Loucy (cell line): ENCODE measurements around the gene AKAP9.
"Not testable (repeated sequence)": the region's sequence is repeated elsewhere in the genome, so short reads cannot be mapped to it uniquely, and the experiment has no call there.

Experiments
- H2AFZ ChIP-seq: fragments of 200-600 bp; sonication (generic); 2 replicates; pipeline ENCODE4 v1.6.0; 2016; ENCODE audit warnings: antibody characterized with exemption, mild to moderate bottlenecking, low read length, moderate library complexity
- H3F3A ChIP-seq: fragments of 200-600 bp; 2 replicates; pipeline ENCODE4 v1.6.0; 2016; ENCODE audit warnings: antibody characterized with exemption, low read depth, mild to moderate bottlenecking
- H3K27me3 ChIP-seq: fragments of 200-600 bp; sonication (generic); 2 replicates; pipeline ENCODE4 v1.6.1; 2014; ENCODE audit warnings: low read length, mild to moderate bottlenecking; ENCODE audit not compliant: insufficient read depth, poor library complexity, severe bottlenecking
- H3K36me3 ChIP-seq: fragments of 200-600 bp; sonication (generic); 2 replicates; pipeline ENCODE4 v1.6.1; 2016; ENCODE audit warnings: low read length; ENCODE audit not compliant: insufficient read depth
- H3K4me1 ChIP-seq: fragments of 200-600 bp; sonication (generic); 2 replicates; pipeline ENCODE4 v1.5.1; 2014; ENCODE audit warnings: low read length, mild to moderate bottlenecking; ENCODE audit not compliant: insufficient read depth, poor library complexity, severe bottlenecking
- H3K4me2 ChIP-seq: fragments of 200-600 bp; sonication (generic); 2 replicates; pipeline ENCODE4 v1.6.0; 2014; ENCODE audit warnings: antibody characterized with exemption, low read length, low read depth, mild to moderate bottlenecking; ENCODE audit not compliant: poor library complexity, severe bottlenecking
- H3K4me3 ChIP-seq: fragments of 200-600 bp; sonication (generic); 2 replicates; pipeline ENCODE4 v1.5.1; 2014; ENCODE audit warnings: low read length, mild to moderate bottlenecking, mixed read lengths; ENCODE audit not compliant: poor library complexity, severe bottlenecking
- H3K79me2 ChIP-seq: fragments of 200-600 bp; sonication (generic); 2 replicates; pipeline ENCODE4 v1.6.1; 2014; ENCODE audit warnings: low read length; ENCODE audit not compliant: insufficient read depth
- H3K9ac ChIP-seq: fragments of 200-600 bp; sonication (generic); 2 replicates; pipeline ENCODE4 v1.6.0; 2014; ENCODE audit warnings: mild to moderate bottlenecking, low read depth, low read length, moderate library complexity; ENCODE audit not compliant: poor library complexity, severe bottlenecking
- H3K9me2 ChIP-seq: fragments of 200-600 bp; sonication (generic); replicated peaks from 2 replicates; pipeline ENCODE4 v1.6.1; 2016; ENCODE audit warnings: low read depth, low read length, mixed read lengths
- H3K9me3 ChIP-seq: fragments of 200-600 bp; sonication (generic); 2 replicates; pipeline ENCODE4 v1.6.1; 2014; ENCODE audit warnings: mild to moderate bottlenecking, antibody characterized with exemption, low read length, low read depth; ENCODE audit not compliant: insufficient read depth
- H4K20me1 ChIP-seq: fragments of 200-600 bp; sonication (generic); 2 replicates; pipeline ENCODE4 v1.6.0; 2014; ENCODE audit warnings: antibody characterized with exemption, low read length, mild to moderate bottlenecking; ENCODE audit not compliant: insufficient read depth, poor library complexity, severe bottlenecking
- CTCF ChIP-seq: fragments of 200-600 bp; sonication (generic); conservative IDR thresholded peaks from 2 replicates; pipeline ENCODE4 v1.5.1; 2014; ENCODE audit warnings: mild to moderate bottlenecking, antibody characterized with exemption, low read length
- EZH2phosphoT487 ChIP-seq: fragments of 200-600 bp; IDR thresholded peaks from 2 replicates; pipeline ENCODE4 v1.6.1; 2018; ENCODE audit warnings: antibody characterized with exemption, mild to moderate bottlenecking, moderate library complexity, borderline replicate concordance

The AKAP9 gene

GRCh38 chr7:92013611-92014010, 72.9 kb downstream of the AKAP9 start:
- Histone ChIP-seq H3K9me3 (peaks cover 16% of the 10 kb centered on the region; the same call in 1 of the 2 replicates), H3F3A (no peaks in the 10 kb centered on the region), H3K27me3 (no peaks in the 10 kb centered on the region), H2AFZ (no peak overlapping the region), H3K9ac (no peak overlapping the region), H3K4me3 (no peak overlapping the region), H3K4me1 (no peaks in the 10 kb centered on the region), H3K36me3 (peaks cover 75% of the 10 kb centered on the region; the same call in 1 of the 2 replicates), H3K79me2 (no peaks in the 10 kb centered on the region), H3K4me2 (no peak overlapping the region), H3K9me2 (no peaks in the 10 kb centered on the region), H4K20me1 (no peaks in the 10 kb centered on the region)
- no peak for TF ChIP-seq EZH2phosphoT487
- no peak for TF ChIP-seq CTCF

- Histone ChIP-seq H3F3A (no peaks in the 10 kb centered on the region), H3K4me1 (no peaks in the 10 kb centered on the region), H2AFZ (no peak overlapping the region), H3K4me3 (no peak overlapping the region), H3K9me3 (no peaks in the 10 kb centered on the region), H3K9ac (no peak overlapping the region), H4K20me1 (no peaks in the 10 kb centered on the region), H3K9me2 (no peaks in the 10 kb centered on the region), H3K36me3 (peaks cover 80% of the 10 kb centered on the region), H3K27me3 (no peaks in the 10 kb centered on the region), H3K4me2 (no peak overlapping the region), H3K79me2 (no peaks in the 10 kb centered on the region)
- TF ChIP-seq EZH2phosphoT487 (no peak), CTCF (no peak)
Measured at GRCh38 chr7:92020636-92021035, 80.0 kb downstream of the AKAP9 start.

GRCh38 chr7:92025260-92025659, 84.6 kb downstream of the AKAP9 start:
- TF ChIP-seq EZH2phosphoT487, result no peak
- TF ChIP-seq CTCF, result no peak
- Histone ChIP-seq H3K9me3 (no peaks in the 10 kb centered on the region), H3K4me2 (no peak overlapping the region), H3K27me3 (no peaks in the 10 kb centered on the region), H3K4me3 (no peak overlapping the region), H3K9ac (no peak overlapping the region), H3K36me3 (peaks cover 75% of the 10 kb centered on the region), H3K4me1 (no peaks in the 10 kb centered on the region), H3F3A (no peaks in the 10 kb centered on the region), H2AFZ (no peak overlapping the region), H3K79me2 (no peaks in the 10 kb centered on the region), H3K9me2 (no peaks in the 10 kb centered on the region), H4K20me1 (no peaks in the 10 kb centered on the region)

GRCh38 chr7:92026635-92027034, 86.0 kb downstream of the AKAP9 start:
- H3K4me3 ChIP-seq, H3K27me3 ChIP-seq, H3K79me2 ChIP-seq, H3K9ac ChIP-seq, H3K4me1 ChIP-seq, H4K20me1 ChIP-seq, H3F3A ChIP-seq, H3K4me2 ChIP-seq, H3K9me2 ChIP-seq, H3K9me3 ChIP-seq, H2AFZ ChIP-seq: not testable (repeated sequence)
- peaks cover 67% of the 10 kb centered on the region for H3K36me3 ChIP-seq

GRCh38 chr7:92027128-92027527, 86.5 kb downstream of the AKAP9 start:
- not testable (repeated sequence) for H3K9me3 ChIP-seq, H3K4me2 ChIP-seq, H3K9me2 ChIP-seq, H4K20me1 ChIP-seq, H3K4me3 ChIP-seq, H3K27me3 ChIP-seq, H3K9ac ChIP-seq, H3F3A ChIP-seq, H2AFZ ChIP-seq, H3K4me1 ChIP-seq, H3K79me2 ChIP-seq
- peaks cover 68% of the 10 kb centered on the region for H3K36me3 ChIP-seq
